HG02943 (cell line): ENCODE measurements around the gene SNX7.
A peak's percentile ranks its signal among the peaks of the same experiment; 100 is the strongest.

Experiments used
- ATAC-seq: cut with Tn5 transposase; IDR thresholded peaks from one replicate; pipeline ENCODE4 v1.9.1; 2021; ENCODE audit warnings: mild to moderate bottlenecking, low read depth, moderate library complexity; ENCODE audit not compliant: unreplicated experiment

The SNX7 gene

DNA sequence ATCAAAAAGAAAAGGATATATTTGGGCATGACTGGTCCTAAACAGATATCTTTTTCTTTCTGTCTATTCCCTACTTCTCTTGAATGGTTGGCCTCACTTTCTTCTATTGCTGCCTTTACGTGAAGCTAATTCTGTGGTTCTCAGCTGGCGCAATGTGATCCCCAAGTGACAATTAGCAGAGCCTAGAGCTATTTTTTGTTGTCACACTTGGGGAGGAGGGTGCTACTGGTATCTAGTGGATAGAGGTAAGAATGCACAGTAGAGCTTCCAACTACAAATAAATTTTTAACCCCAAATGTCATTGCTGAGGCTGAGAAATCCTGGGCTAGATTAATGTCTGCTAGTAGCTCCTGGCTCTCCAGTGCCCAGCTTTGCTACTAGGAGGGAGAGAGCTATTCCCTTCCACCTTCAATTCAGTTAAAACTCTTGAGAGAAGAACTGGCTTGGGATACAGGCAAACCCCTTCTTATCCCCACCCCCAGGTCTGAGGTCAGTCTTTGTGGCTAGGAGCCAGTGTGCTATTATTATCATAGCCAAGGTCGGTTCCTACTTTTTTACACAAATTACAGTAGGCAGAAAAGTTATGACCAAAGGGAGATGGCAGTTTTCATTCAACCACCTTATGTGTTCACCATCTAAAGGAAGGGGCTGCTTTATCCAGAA lies 102.1 kb downstream of the SNX7 start:
- no peak for ATAC-seq

DNA sequence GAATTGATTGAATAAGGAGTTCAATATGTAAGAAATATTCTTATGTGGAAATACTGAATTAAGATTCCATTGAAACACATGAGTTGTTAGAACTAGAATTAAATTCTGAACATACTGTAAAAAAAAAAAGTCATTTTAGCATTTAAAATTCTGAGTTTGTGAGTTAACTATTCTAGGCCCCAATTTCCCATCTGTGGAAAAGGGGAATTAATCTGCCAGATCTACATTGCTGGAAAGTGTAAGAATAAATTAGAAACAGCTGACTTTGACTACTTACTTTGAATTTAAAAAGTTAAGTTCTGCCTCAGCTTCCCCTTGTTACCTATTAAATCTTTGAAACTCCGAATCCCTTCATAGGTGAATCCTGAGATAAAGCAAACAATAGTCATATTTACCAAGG lies 103.0 kb downstream of the SNX7 start:
- ATAC-seq, result no peak

DNA sequence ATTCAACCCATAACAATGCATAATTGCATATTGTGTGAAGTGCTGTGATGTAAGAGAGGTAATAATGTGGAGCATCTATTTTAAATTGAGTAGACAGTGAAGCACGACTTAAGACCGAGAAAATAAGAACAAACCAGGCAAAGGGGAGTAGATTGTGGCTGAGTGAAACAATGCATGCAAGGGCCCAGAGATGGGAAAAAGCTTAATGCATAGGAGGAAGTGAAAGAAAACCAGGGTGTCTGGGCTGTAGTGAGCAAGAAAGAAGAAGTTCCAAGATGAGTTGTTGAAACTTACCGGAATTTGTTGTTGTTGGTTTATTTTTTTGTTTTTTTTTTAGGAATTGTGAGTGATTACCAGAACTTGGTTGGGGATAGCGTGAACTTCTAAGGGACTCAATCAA lies 104.7 kb downstream of the SNX7 start:
- no peak for ATAC-seq

DNA sequence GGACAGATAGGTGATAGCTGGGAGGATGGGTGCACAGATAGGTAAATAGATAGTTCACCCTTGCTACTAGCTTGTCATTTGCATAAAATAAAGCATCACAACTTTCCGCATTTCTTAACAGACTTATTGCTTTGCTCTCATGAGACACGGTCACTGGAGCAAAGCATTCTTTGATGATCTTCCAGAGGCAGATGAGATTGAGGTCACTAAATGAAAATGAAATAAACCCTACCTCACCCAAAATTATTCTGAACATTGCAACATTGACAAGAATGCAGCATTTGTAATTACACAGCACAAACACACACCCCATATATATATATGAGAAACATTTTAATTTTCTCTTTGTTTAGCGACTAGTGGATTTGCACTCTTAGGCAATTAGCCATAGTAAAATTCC lies 107.6 kb downstream of the SNX7 start:
- ATAC-seq, result no peak

DNA sequence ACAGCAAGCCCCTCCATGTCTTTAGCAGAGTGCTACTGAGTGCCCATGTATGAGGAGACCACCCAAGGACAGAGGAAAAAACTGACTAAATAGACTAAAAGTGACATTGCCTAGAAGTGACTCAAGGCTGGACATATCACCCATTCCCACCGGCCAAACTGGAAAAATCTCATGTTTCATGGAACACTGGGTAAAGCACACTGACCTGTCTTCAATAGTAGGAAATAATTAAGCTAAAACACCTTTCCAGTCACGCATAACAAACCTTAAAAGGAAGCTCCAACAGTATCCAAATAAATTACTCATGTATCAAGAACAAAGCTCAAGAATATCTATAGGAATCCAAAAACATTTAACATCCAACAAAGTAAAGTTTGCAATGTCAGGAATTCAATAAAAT lies 120.4 kb downstream of the SNX7 start:
- no peak for ATAC-seq

DNA sequence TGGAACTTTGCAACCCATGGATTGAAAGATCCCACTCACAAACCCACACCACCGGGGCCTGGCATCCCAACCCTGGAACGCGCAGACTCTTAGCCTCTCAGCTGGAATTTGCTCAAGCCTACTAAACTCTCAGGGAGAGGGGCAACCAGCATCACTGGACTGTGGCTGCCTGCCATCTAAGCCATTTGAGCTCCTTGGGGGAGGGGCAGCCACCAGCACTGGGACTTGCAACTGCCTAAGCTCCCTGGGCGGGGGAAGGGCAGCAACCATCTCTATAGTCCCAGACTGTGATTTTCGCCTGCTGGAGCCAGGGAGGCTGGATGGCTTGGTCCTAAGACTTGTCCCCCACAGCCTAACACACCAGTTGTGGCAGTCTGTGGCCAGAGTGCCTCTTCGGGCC lies 122.3 kb downstream of the SNX7 start:
- no peak for ATAC-seq

DNA sequence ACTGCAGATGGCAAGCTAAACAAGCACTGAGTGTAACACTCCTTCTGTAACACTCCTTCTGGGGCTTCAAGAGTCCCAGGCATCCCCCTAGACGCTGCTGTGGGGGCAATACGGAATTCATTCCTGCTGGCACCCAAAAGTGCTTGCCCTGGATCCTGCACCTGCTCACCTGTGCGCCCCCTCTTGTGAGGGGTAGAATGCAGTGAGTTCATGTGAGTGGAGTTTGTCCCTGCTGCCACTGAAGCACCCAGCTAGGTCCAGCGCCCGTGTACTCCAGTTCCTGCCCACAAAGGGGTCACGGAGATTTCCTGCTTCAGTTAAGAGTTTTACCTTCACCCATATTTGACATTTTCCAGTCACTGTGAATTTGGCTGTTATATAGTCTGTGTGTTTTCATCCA lies 130.0 kb downstream of the SNX7 start:
- no peak for ATAC-seq

DNA sequence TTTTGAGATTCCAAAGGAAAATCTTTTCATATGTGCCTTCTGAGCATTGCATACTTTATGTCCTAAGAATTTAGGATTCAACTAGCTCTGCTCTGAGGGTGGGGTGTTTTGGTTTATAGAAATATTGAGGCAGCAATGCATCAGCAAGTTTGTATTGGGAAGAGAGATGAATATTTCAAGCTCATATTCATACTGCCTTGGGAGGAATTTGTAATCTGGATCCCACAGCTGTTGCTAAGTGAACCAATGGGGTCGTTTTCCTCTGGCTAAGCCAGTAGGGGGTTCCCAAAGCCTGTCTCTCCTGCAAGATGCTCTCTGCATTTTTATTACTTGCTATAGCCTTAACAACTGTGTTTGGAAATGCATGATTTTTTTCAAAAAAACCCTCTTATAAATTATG lies 130.6 kb downstream of the SNX7 start:
- ATAC-seq, result no peak

DNA sequence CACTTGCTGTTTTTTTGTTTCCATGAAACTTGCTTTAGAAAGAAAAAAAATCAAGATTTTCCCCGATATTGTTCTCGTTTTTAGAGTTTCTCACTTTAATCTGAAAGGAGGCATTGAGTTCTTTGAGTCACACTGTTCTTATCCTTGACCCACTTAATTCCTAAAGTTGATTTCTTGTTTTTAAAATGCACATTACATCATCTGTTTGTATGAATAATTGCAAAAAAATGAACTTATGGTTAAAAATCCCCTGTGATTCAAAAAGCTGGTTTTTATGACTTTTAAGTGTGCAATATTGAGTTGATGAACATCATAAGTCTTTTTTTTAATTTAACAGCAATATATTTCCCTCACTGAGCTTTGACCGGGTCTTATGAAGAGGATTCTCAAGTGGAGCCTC lies 131.6 kb downstream of the SNX7 start:
- ATAC-seq, result no peak

DNA sequence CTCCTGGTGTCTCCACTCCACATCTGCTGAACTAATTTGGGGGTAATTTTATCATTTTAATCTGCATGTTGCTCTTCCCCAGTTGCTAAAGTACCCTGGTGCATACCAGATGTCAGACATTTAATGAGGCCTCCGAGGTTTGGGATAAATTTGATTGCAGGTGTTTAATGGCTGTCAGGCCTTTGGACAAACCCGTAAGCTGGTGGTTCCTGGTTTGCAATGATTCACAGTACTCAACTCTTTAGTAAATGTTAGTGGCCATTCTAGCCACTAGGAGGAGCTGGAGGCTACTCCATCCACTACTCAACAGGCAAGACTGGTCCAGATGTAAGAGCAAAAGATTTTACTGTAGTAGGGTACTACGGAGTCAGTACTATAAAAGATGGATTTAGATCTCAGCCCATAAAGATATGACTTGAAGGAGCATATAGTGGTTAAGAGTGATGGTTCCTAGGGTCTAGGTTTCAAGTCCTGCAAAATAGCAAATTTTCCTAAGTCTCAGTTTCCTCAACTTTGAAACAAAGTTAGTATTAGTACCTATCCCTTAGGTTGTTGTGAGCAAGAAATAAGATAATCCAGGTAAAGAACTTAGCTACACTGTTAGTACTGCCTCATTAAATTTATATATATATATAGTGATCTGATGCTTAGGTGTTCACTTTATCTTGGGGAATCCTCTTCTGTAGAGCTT lies 132.8 kb downstream of the SNX7 start:
- ATAC-seq, result peak; percentile 94

DNA sequence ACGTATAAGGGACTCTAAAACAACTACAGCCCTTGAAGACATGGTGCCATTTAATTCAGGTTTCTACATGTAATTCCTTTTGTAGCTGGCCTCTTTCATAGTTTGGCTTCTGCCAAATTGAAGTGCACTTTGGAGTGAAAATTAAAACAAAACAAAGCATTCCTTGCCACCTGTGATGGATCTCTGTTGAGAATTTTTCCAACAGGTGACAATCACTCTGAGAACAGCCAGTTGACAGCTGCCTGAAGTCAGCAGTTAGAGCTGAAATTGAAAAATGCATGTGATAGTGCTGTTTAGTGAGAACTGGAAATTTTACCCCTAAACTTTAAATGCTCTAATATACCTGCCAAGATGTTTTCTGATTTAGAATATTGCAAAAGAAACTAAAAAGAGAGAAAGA lies 134.5 kb downstream of the SNX7 start:
- ATAC-seq, result no peak

DNA sequence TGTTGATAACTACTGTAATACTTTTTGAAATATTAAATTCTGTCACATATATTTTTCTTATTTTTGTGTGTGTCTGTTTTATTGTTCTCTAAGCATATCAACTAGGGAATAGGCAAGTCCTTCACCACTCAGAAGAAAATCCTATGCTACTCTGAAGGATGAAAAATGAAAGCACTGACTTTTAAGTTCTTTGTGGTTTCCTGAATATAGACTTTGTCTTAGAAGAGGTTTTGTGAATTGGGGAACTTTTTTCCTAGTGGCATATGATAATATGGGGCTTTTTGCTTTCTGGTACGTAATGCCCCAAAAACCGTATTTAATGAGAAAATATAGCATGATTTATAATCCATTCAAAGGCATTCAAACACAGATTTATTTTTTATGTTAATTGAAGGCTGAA lies 136.0 kb downstream of the SNX7 start:
- no peak for ATAC-seq
